PC-3 (cell line): ENCODE data around the gene FAR1. TPM values are rescaled to one million over a fixed set of nuclear protein-coding genes. Genes with fewer than 3 reads are reported as not detected.
"Not testable (repeated sequence)": the region's sequence is repeated elsewhere in the genome, so short reads cannot be mapped to it uniquely, and the experiment has no call there.

ENCODE experiments used
- ATAC-seq: fragments of 200-7000 bp; cut with Tn5 transposase; 2 replicates; pipeline ENCODE4 v1.9.1; 2020; ENCODE audit warnings: mild to moderate bottlenecking, moderate library complexity
- Bru-seq: library from RNA; stranded (reverse); fragments of 400-500 nt; gene quantifications from one replicate; lab custom pipeline; 2021; lab: Mats Ljungman, UMichigan
- BruChase-seq, 2 experiments: library from RNA; stranded (reverse); fragments of 400-500 nt; gene quantifications; one replicate each; lab custom pipeline; 2021; lab: Mats Ljungman, UMichigan
- BruUV-seq: library from RNA; stranded (reverse); fragments of 400-500 nt; replicated peaks from 2 replicates; lab custom pipeline; 2021; lab: Mats Ljungman, UMichigan
- CTCF ChIA-PET: fragments of 300-600 bp; sonication (Branson Sonifier 250); formaldehyde crosslinking; loops from one replicate; lab custom pipeline; 2022; ENCODE audit warnings: antibody characterized with exemption; lab: Charles Lee
- POLR2A ChIA-PET: fragments of 300-600 bp; sonication (Branson Sonifier 250); formaldehyde crosslinking; loops from one replicate; lab custom pipeline; 2022; ENCODE audit warnings: antibody characterized with exemption; ENCODE audit not compliant: unreplicated experiment; lab: Charles Lee
- DNase-seq: peaks from one replicate; pipeline ENCODE4 v3.0.0-alpha.2; 2015
- H2AFZ ChIP-seq: fragments of 300-600 bp; sonication (generic); 2 replicates; pipeline ENCODE4 v1.6.0; 2016; ENCODE audit warnings: antibody characterized with exemption, low read length
- H3F3A ChIP-seq: fragments of 300-600 bp; sonication (generic); one replicate; pipeline ENCODE4 v1.6.0; 2017; ENCODE audit warnings: antibody characterized with exemption, low read length, control low read depth, mild to moderate bottlenecking; ENCODE audit not compliant: unreplicated experiment
- H3K27ac ChIP-seq: fragments of 300-600 bp; sonication (generic); 2 replicates; pipeline ENCODE4 v1.5.1; 2016; ENCODE audit warnings: mild to moderate bottlenecking, low read length
- H3K27me3 ChIP-seq: fragments of 300-600 bp; sonication (generic); 2 replicates; pipeline ENCODE4 v1.6.1; 2016; ENCODE audit warnings: low read length, mixed read lengths
- H3K36me3 ChIP-seq: fragments of 300-600 bp; sonication (generic); 2 replicates; pipeline ENCODE4 v1.6.1; 2016; ENCODE audit warnings: low read depth, mixed run types, low read length, mixed read lengths
- H3K4me1 ChIP-seq: fragments of 300-600 bp; sonication (generic); 2 replicates; pipeline ENCODE4 v1.5.1; 2016; ENCODE audit warnings: low read length; ENCODE audit not compliant: insufficient read depth
- H3K4me2 ChIP-seq: fragments of 300-600 bp; sonication (generic); 2 replicates; pipeline ENCODE4 v1.6.0; 2016; ENCODE audit warnings: low read length
- H3K4me3 ChIP-seq: fragments of 300-600 bp; sonication (generic); 2 replicates; pipeline ENCODE4 v1.5.1; 2016; ENCODE audit warnings: mild to moderate bottlenecking, low read length, mixed read lengths
- H3K79me2 ChIP-seq: fragments of 300-600 bp; sonication (generic); 2 replicates; pipeline ENCODE4 v1.6.1; 2017; ENCODE audit warnings: low read length, mixed read lengths
- H3K9ac ChIP-seq: fragments of 300-600 bp; sonication (generic); 2 replicates; pipeline ENCODE4 v1.6.0; 2016; ENCODE audit warnings: mild to moderate bottlenecking, low read length
- H3K9me2 ChIP-seq: fragments of 300-600 bp; sonication (generic); replicated peaks from 2 replicates; pipeline ENCODE4 v1.6.1; 2016; ENCODE audit warnings: mixed run types, low read length, mixed read lengths
- H3K9me3 ChIP-seq: fragments of 300-600 bp; sonication (generic); 2 replicates; pipeline ENCODE4 v1.6.1; 2016; ENCODE audit warnings: low read length, mixed read lengths
- H4K20me1 ChIP-seq: fragments of 300-600 bp; sonication (generic); 2 replicates; pipeline ENCODE4 v1.6.1; 2016; ENCODE audit warnings: low read length, mixed read lengths
- CTCF ChIP-seq: fragments of 300-600 bp; sonication (generic); conservative IDR thresholded peaks from 2 replicates; pipeline ENCODE4 v1.5.1; 2017; ENCODE audit warnings: antibody characterized with exemption, low read depth, mild to moderate bottlenecking, low read length
- EZH2 ChIP-seq: fragments of 300-600 bp; sonication (generic); IDR thresholded peaks from one replicate; pipeline ENCODE4 v1.6.1; 2017; ENCODE audit warnings: antibody characterized with exemption, mild to moderate bottlenecking, low read length; ENCODE audit not compliant: unreplicated experiment
- intact Hi-C: fragments of 100-400 bp; cut with micrococcal nuclease; formaldehyde crosslinking; loops from 2 replicates; pipeline ENCODE4 v1.9.0; 2023
- long read RNA-seq: library from polyadenylated mRNA; unstranded; transcript quantifications from one replicate; pipeline ENCODE4 v2.0.0, GENCODE V29; 2021; ENCODE audit not compliant: unreplicated experiment
- total RNA-seq: library from RNA; depleted of rRNA; stranded (reverse); fragments of >200 nt; gene quantifications from 2 replicates; pipeline ENCODE4 v1.2.3, GENCODE V29; 2014; rRNA removed

The FAR1 gene, protein sequence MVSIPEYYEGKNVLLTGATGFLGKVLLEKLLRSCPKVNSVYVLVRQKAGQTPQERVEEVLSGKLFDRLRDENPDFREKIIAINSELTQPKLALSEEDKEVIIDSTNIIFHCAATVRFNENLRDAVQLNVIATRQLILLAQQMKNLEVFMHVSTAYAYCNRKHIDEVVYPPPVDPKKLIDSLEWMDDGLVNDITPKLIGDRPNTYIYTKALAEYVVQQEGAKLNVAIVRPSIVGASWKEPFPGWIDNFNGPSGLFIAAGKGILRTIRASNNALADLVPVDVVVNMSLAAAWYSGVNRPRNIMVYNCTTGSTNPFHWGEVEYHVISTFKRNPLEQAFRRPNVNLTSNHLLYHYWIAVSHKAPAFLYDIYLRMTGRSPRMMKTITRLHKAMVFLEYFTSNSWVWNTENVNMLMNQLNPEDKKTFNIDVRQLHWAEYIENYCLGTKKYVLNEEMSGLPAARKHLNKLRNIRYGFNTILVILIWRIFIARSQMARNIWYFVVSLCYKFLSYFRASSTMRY
- total RNA-seq: 31.6 and 45.6 TPM in 2 replicates
- Bru-seq, nascent RNA: percentile 90 among the genes with signal in this experiment
- percentile 84 among the genes with signal in this experiment for BruChase-seq, experiment 1, labeled RNA remaining after a 6-hour chase
- BruChase-seq, experiment 2, labeled RNA remaining after a 2-hour chase: percentile 91 among the genes with signal in this experiment
- long read RNA-seq, full-length matches to known transcripts: 90 of 119 reads
- long read RNA-seq, partial matches to known transcripts: 6 of 119 reads
- long read RNA-seq, other reads (novel, unspliced or antisense): 23 of 119 reads

DNA sequence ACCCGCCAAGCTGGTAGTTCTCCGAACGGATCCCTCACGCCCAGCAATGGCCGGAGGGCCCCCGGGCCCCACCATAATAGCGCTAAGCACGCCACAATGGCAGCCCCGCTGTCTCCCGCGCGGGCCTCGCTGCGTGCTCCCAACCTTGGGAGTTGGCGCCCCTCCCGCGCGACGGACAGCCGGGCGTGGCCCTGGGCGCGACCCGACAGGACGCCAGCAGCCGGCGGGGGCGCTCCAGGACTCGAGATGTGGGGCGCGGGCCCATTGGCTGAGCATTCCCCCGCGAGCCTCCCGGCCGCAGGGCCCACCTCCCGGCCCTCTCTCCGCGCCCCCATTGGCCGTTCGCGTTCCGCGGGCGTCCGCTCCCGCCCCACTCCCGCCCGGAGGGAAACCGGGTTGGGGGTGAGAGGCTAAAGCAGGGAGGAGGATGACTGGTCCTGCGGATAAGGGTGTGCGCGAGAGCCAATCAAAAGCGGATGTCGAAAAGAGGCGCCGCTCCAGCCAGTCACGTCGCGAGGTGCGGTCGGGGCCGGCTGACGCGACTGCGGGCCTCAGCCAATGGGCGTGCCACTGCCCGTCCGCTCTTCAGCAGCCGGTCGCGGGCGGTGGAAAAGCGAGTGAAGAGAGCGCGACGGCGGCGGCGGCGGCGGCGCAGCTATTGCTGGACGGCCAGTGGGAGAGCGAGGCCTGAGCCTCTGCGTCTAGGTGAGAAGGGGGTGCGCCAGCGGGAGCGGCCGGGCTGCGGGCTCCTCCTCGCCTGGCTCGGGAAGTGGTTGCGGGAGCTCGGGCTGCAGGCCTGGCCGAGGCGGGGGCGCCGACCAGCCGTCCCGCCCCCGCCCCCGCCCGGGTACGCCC, at the start of gene FAR1:
Gene FAR1, plus strand, starts transcription at position 567 of the 855 bp plus-strand sequence. CDS start 26,098 bp downstream, outside the sequence.
- Histone ChIP-seq H3K4me2 (peak within 1 kb of the TSS; percentile 98), H2AFZ (peak within 1 kb of the TSS; percentile 99), H3K27ac (peak within 1 kb of the TSS; percentile 28; the same call in 1 of the 2 replicates), H3K9me3 (no peaks in the 10 kb centered on the region), H3K4me1 (peaks cover 28% of the 10 kb centered on the region), H3K9ac (peak within 1 kb of the TSS; percentile 93), H3K4me3 (peak within 1 kb of the TSS; percentile 92), H3K79me2 (peaks cover 48% of the 10 kb centered on the region), H3F3A (no peaks in the 10 kb centered on the region), H3K9me2 (no peaks in the 10 kb centered on the region), H3K36me3 (no peaks in the 10 kb centered on the region), H3K27me3 (no peaks in the 10 kb centered on the region), H4K20me1 (peaks cover 28% of the 10 kb centered on the region; the same call in 1 of the 2 replicates)
- peak; percentile 54 for TF ChIP-seq CTCF
- TF ChIP-seq EZH2: no peak
- ATAC-seq (peak; percentile 86), DNase-seq (peak; percentile 98)
- intact Hi-C loops: loop anchor here (10.0 kb wide), 3 partner anchors 196 to 394 kb away; partner anchors contain the start of genes BMAL1 and BTBD10
- CTCF ChIA-PET: no interaction called here
- POLR2A ChIA-PET: interaction anchor here (0.5 kb wide), 1 partner anchor 1082 kb away, joined by 5 read pairs; no protein-coding TSS in a partner anchor
- BruUV-seq: no TSS peak

GRCh38 chr11:13620063-13620462, 48.4 kb upstream of the FAR1 start:
- Histone ChIP-seq H3K9ac (no peak overlapping the region), H3K36me3 (no peaks in the 10 kb centered on the region), H2AFZ (no peak overlapping the region), H3K4me3 (no peak overlapping the region), H3K4me2 (no peak overlapping the region), H3K4me1 (no peaks in the 10 kb centered on the region), H3F3A (no peaks in the 10 kb centered on the region), H3K79me2 (no peaks in the 10 kb centered on the region), H3K27me3 (no peaks in the 10 kb centered on the region; the same call in 1 of the 2 replicates), H3K27ac (no peak overlapping the region), H3K9me2 (no peaks in the 10 kb centered on the region), H4K20me1 (no peaks in the 10 kb centered on the region), H3K9me3 (no peaks in the 10 kb centered on the region)
- no peak for TF ChIP-seq CTCF
- no peak for ATAC-seq
- intact Hi-C loops: no loop called here
- CTCF ChIA-PET: no interaction called here
- POLR2A ChIA-PET: no interaction called here
- no TSS peak for BruUV-seq
- DNase-seq: no peak

- H3K27me3 ChIP-seq, H3K4me2 ChIP-seq, H3K9me3 ChIP-seq, H3K27ac ChIP-seq, DNase-seq, intact Hi-C loops, CTCF ChIA-PET, H3K9ac ChIP-seq, H3K79me2 ChIP-seq, H3K4me1 ChIP-seq, H3K36me3 ChIP-seq, H3F3A ChIP-seq, H4K20me1 ChIP-seq, BruUV-seq, POLR2A ChIA-PET, H3K9me2 ChIP-seq, H3K4me3 ChIP-seq, ATAC-seq, H2AFZ ChIP-seq: not testable (repeated sequence)
Measured at GRCh38 chr11:13626818-13627217, 41.6 kb upstream of the FAR1 start.

- H4K20me1 ChIP-seq, H3K4me3 ChIP-seq, intact Hi-C loops, H3K4me2 ChIP-seq, DNase-seq, H3K9me3 ChIP-seq, ATAC-seq, BruUV-seq, POLR2A ChIA-PET, H3K27ac ChIP-seq, H3K36me3 ChIP-seq, H2AFZ ChIP-seq, H3F3A ChIP-seq, H3K9ac ChIP-seq, CTCF ChIA-PET, H3K4me1 ChIP-seq, H3K9me2 ChIP-seq, H3K79me2 ChIP-seq: not testable (repeated sequence)
- H3K27me3 ChIP-seq: peaks cover 20% of the 10 kb centered on the region
Measured at GRCh38 chr11:13628634-13629033, 39.8 kb upstream of the FAR1 start.
